ENCODE measurements around the gene EIF3K. TPM values are rescaled to one million over a fixed set of nuclear protein-coding genes. Genes with fewer than 3 reads are reported as not detected.

The EIF3K gene
- total and polyA plus RNA-seq, 10 of the 15 experiments (the other 5 are each of a cell fraction or from before 2014, with no cell fraction given): 330 to 927 (median 436) TPM

- TF ChIP-seq, protein P1, sequence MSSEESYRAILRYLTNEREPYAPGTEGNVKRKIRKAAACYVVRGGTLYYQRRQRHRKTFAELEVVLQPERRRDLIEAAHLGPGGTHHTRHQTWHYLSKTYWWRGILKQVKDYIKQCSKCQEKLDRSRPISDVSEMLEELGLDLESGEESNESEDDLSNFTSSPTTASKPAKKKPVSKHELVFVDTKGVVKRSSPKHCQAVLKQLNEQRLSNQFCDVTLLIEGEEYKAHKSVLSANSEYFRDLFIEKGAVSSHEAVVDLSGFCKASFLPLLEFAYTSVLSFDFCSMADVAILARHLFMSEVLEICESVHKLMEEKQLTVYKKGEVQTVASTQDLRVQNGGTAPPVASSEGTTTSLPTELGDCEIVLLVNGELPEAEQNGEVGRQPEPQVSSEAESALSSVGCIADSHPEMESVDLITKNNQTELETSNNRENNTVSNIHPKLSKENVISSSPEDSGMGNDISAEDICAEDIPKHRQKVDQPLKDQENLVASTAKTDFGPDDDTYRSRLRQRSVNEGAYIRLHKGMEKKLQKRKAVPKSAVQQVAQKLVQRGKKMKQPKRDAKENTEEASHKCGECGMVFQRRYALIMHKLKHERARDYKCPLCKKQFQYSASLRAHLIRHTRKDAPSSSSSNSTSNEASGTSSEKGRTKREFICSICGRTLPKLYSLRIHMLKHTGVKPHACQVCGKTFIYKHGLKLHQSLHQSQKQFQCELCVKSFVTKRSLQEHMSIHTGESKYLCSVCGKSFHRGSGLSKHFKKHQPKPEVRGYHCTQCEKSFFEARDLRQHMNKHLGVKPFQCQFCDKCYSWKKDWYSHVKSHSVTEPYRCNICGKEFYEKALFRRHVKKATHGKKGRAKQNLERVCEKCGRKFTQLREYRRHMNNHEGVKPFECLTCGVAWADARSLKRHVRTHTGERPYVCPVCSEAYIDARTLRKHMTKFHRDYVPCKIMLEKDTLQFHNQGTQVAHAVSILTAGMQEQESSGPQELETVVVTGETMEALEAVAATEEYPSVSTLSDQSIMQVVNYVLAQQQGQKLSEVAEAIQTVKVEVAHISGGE (CRISPR knock-in tag; IDR thresholded peaks at IDR 0.05): no peak
Observed at GRCh38 chr19:38655148-38655824, 36.3 kb downstream of the EIF3K start (continued).

DNA sequence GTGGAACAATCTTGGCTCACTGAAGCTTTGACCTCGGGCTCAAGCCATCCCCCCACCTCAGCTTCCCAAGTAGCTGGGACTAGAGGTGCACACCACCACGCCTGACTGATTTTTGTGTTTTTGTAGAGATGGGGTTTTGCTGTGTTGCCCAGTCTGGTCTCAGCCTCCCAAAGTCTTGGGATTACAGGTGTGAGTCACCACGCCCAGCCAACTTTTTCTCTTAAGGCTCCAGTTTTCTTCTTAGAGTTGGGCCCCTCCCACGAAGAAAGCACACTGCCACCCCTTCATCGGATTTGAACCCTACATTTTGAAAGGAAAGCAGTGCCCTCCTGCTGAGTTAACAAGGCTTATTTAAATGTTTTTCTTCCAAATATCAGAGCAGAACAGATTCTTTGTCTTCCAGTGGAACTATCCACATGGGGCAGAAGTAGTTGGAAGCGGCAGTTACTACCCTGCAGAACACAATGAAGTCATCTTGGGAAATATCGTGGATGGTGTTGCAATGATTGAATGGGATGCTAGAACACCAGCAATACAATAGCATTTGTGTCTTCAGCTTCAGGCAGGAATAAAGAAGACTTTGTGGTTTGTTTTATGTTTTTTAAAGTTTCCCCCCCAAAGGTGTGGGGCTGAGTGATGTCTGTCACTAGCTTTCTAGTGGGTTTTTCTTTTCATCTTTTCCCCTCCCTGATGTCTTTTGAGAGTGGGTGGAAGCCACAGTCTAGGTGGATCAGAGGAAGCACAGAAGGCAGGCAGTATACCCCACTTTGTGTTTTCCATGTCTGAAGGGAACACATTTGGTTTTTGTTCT, 37.4 kb downstream of the EIF3K start:
- Histone ChIP-seq H3K79me2 (ENCODE audit: control insufficient read depth, insufficient read depth, low read length) (peaks cover 88% of the 10 kb centered on the region), H3K27me3 (replicated peaks in 1 of 2; ENCODE audit: control insufficient read depth in 2 of 2, insufficient read depth in 2 of 2, low read length in 1 of 2) (no peaks in the 10 kb centered on the region), H3K27ac (ENCODE audit: control insufficient read depth, insufficient read depth) (peak overlapping the region; percentile 40), H2AFZ (ENCODE audit: control insufficient read depth, low read depth, low read length) (no peak overlapping the region), H3K4me1 (ENCODE audit: control insufficient read depth, insufficient read depth, low read length) (peaks cover 29% of the 10 kb centered on the region), H4K20me1 (ENCODE audit: control insufficient read depth, insufficient read depth) (no peaks in the 10 kb centered on the region; the same call in 1 of the 2 replicates), H3K9me3 (replicated peaks; ENCODE audit: control insufficient read depth, insufficient read depth, low read length) (no peaks in the 10 kb centered on the region), H3K9ac (ENCODE audit: control insufficient read depth, insufficient read depth, low read length) (no peak overlapping the region), H3K36me3 (ENCODE audit: control insufficient read depth in 2 of 2, insufficient read depth in 2 of 2, low read length in 1 of 2) (peaks cover 4 to 8% of the 10 kb centered on the region in 2 experiments; a peak in 2 of 4 replicates), H3K4me3 (peak overlapping the region; percentile 15; the same call in 1 of the 2 replicates), H3K4me2 (ENCODE audit: control insufficient read depth, insufficient read depth) (peak overlapping the region; percentile 49)
- ChIA-PET POLR2A (interaction anchor here (0.6 to 0.9 kb wide), 3 partner anchors 9 to 38 kb away, joined by 3 read pairs; partner anchors contain the start of genes ACTN4 and EIF3K), RAD21 (ENCODE audit: unreplicated experiment) (interaction anchor here (0.5 to 1.0 kb wide), 2 partner anchors 9 to 340 kb away, joined by 3 read pairs; no protein-coding TSS in a partner anchor), SMC1A (ENCODE audit: uncharacterized antibody, unreplicated experiment) (interaction anchor here (0.9 to 1.9 kb wide), 2 partner anchors 11 to 39 kb away, joined by 4 to 7 read pairs; no protein-coding TSS in a partner anchor), CTCF (interaction anchor here (1.3 to 2.0 kb wide), 3 partner anchors 12 to 274 kb away, joined by 3 to 6 read pairs (median 4); partner anchors contain the start of genes MRPS12 and SARS2)
- 66% methylated on average over 7 of the region's 7 CpGs for WGBS (ENCODE audit: insufficient coverage, insufficient replicate concordance, low lambda C conversion rate, missing lambda C conversion rate)
- FAIRE-seq (peak; percentile 23), DNase-seq (ENCODE audit: low read depth, low spot score) (no peak), ATAC-seq (peak; percentile 9; the same call in 2 of the 3 replicates)
- in situ Hi-C loops (cut with MboI): no loop called here
- intact Hi-C loops (cut with micrococcal nuclease; ENCODE audit: unreplicated experiment): no loop called here
- BruUV-seq (replicated peaks): no TSS peak
- peak in 1 of 2 experiments; percentile 22; a peak in 1 of 4 replicates for TF ChIP-seq IKZF2 (IDR thresholded peaks at IDR 0.05)
- no peak for TF ChIP-seq IRF4 (IDR thresholded peaks at IDR 0.05; ENCODE audit: low read depth, low read length)
- TF ChIP-seq STAT1 (conservative IDR thresholded peaks at IDR 0.05): no peak
- TF ChIP-seq, protein P2, sequence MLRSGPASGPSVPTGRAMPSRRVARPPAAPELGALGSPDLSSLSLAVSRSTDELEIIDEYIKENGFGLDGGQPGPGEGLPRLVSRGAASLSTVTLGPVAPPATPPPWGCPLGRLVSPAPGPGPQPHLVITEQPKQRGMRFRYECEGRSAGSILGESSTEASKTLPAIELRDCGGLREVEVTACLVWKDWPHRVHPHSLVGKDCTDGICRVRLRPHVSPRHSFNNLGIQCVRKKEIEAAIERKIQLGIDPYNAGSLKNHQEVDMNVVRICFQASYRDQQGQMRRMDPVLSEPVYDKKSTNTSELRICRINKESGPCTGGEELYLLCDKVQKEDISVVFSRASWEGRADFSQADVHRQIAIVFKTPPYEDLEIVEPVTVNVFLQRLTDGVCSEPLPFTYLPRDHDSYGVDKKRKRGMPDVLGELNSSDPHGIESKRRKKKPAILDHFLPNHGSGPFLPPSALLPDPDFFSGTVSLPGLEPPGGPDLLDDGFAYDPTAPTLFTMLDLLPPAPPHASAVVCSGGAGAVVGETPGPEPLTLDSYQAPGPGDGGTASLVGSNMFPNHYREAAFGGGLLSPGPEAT (IDR thresholded peaks at IDR 0.05; ENCODE audit: low read depth): no peak
- no peak for TF ChIP-seq ATF7 (IDR thresholded peaks at IDR 0.05; ENCODE audit: low read depth)
- no peak for TF ChIP-seq RB1 (IDR thresholded peaks at IDR 0.05; ENCODE audit: borderline replicate concordance)
- no peak for TF ChIP-seq POLR2AphosphoS5 (IDR thresholded peaks at IDR 0.05; ENCODE audit: low read length)
- TF ChIP-seq, protein P3, sequence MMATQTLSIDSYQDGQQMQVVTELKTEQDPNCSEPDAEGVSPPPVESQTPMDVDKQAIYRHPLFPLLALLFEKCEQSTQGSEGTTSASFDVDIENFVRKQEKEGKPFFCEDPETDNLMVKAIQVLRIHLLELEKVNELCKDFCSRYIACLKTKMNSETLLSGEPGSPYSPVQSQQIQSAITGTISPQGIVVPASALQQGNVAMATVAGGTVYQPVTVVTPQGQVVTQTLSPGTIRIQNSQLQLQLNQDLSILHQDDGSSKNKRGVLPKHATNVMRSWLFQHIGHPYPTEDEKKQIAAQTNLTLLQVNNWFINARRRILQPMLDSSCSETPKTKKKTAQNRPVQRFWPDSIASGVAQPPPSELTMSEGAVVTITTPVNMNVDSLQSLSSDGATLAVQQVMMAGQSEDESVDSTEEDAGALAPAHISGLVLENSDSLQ (IDR thresholded peaks at IDR 0.05): peak; percentile 62; the same call in 1 of the 2 replicates
- no peak for TF ChIP-seq NFYB (IDR thresholded peaks at IDR 0.05; ENCODE audit: insufficient read depth, low read depth, low read length)

Data from GM12878 (cell line).